Measurements from ENCODE around the gene MRPS18A. TPM values are rescaled to one million over a fixed set of nuclear protein-coding genes. Genes with fewer than 3 reads are reported as not detected.

The MRPS18A gene
- total and polyA plus RNA-seq, 2 donors (not counting 3 experiments of a cell fraction or from before 2014, with no cell fraction given) = 39.8 to 83.8 TPM

DNA sequence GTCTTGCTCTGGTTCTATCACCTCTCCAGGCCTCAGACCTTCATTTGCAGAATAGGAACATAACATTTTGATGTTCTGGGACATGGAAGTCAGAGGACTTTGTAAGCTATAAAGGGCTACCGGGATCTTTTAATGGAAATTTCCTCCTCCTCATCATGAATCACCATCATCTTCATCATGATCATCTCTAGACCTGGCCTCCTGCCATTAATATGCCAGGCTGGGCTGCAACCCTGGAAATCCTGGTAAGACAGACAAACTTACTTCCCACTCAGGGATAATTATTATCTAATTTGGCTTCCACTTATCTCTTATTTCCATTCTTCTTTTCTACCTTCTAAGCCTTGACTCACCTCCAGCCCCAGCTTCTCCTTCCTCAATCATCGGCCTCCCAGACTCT lies 41.0 kb upstream of the MRPS18A start:
- CTCF ChIA-PET = interaction anchor here (1.0 to 1.4 kb wide), 2 partner anchors 61 to 350 kb away, joined by 3 to 8 read pairs; no protein-coding TSS in a partner anchor
- Histone ChIP-seq H3K4me3 (replicated peaks in 1 of 3; ENCODE audit: insufficient read depth in 1 of 3, low read depth in 1 of 3, low read length in 3 of 3) (no peak overlapping the region), H3K27me3 (ENCODE audit: control insufficient read depth in 2 of 2, insufficient read depth in 2 of 2, low read length in 2 of 2) (no peaks in the 10 kb centered on the region), H3K27ac (ENCODE audit: insufficient read depth, low read depth, low read length) (no peak overlapping the region), H2AFZ (ENCODE audit: low read depth, low read length) (no peak overlapping the region), H3K9me1 (replicated peaks; ENCODE audit: control insufficient read depth, extremely low read depth, insufficient read depth, low read length) (no peaks in the 10 kb centered on the region), H3K9me3 (replicated peaks; ENCODE audit: control insufficient read depth, insufficient read depth, low read length) (no peaks in the 10 kb centered on the region), H3K4me2 (ENCODE audit: insufficient read depth, low read length) (no peak overlapping the region), H4K20me1 (replicated peaks; ENCODE audit: control insufficient read depth, extremely low read depth, insufficient read depth, low read length) (no peaks in the 10 kb centered on the region), H3K4me1 (ENCODE audit: control insufficient read depth, extremely low read depth, insufficient read depth, low read length) (no peaks in the 10 kb centered on the region), H3K36me3 (ENCODE audit: control insufficient read depth in 2 of 2, extremely low read depth in 1 of 2, insufficient read depth in 2 of 2, low read length in 2 of 2) (no peaks in the 10 kb centered on the region), H3K9ac (replicated peaks; ENCODE audit: extremely low read depth, insufficient read depth, low read length) (no peak overlapping the region), H3K79me2 (ENCODE audit: control insufficient read depth, insufficient read depth, low read length) (no peaks in the 10 kb centered on the region)
- POLR2A ChIA-PET = no interaction called here
- dilution Hi-C loops (cut with MboI; ENCODE audit: extremely low pct_ligation_motif_present, low sequenced_read_pairs) = no loop called here
- DNase-seq (ENCODE audit: low read depth, low spot score) (no peak), FAIRE-seq (no peak)
- intact Hi-C loops (cut with micrococcal nuclease) = no loop called here
- no peak for TF ChIP-seq POLR2AphosphoS5 (IDR thresholded peaks at IDR 0.05; ENCODE audit: insufficient read depth, low read depth, low read length)
- TF ChIP-seq, protein P1, sequence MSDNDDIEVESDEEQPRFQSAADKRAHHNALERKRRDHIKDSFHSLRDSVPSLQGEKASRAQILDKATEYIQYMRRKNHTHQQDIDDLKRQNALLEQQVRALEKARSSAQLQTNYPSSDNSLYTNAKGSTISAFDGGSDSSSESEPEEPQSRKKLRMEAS (IDR thresholded peaks at IDR 0.05; ENCODE audit: insufficient read depth, insufficient read length) = no peak
- BruUV-seq (replicated peaks) = no TSS peak

DNA sequence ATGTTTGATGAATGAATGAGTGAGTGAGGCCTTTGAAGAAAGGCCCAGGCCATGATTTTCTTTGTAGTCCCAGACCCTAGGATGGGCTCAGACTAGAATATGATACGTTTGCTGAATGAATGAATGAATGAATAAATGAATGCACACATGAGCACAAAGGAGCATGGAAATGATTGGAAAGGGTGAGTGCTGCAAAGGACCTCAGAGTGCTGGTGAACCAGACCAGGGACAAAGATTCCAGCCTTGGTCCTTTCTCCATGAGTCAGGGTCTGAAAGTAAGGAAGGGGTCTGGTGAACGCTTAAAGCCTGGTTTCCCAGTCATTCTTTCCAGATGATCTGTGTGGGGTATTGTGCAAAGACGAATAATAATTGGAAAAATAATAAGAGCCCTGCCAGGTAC lies 40.0 kb upstream of the MRPS18A start:
- Histone ChIP-seq H3K9ac (replicated peaks; ENCODE audit: extremely low read depth, insufficient read depth, low read length) (no peak overlapping the region), H3K27me3 (ENCODE audit: control insufficient read depth in 2 of 2, insufficient read depth in 2 of 2, low read length in 2 of 2) (no peaks in the 10 kb centered on the region), H3K27ac (ENCODE audit: insufficient read depth, low read depth, low read length) (no peak overlapping the region), H3K9me1 (replicated peaks; ENCODE audit: control insufficient read depth, extremely low read depth, insufficient read depth, low read length) (no peaks in the 10 kb centered on the region), H2AFZ (ENCODE audit: low read depth, low read length) (no peak overlapping the region), H3K9me3 (replicated peaks; ENCODE audit: control insufficient read depth, insufficient read depth, low read length) (no peaks in the 10 kb centered on the region), H3K36me3 (ENCODE audit: control insufficient read depth in 2 of 2, extremely low read depth in 1 of 2, insufficient read depth in 2 of 2, low read length in 2 of 2) (no peaks in the 10 kb centered on the region), H4K20me1 (replicated peaks; ENCODE audit: control insufficient read depth, extremely low read depth, insufficient read depth, low read length) (no peaks in the 10 kb centered on the region), H3K4me2 (ENCODE audit: insufficient read depth, low read length) (no peak overlapping the region), H3K79me2 (ENCODE audit: control insufficient read depth, insufficient read depth, low read length) (no peaks in the 10 kb centered on the region), H3K4me3 (replicated peaks in 1 of 3; ENCODE audit: insufficient read depth in 1 of 3, low read depth in 1 of 3, low read length in 3 of 3) (no peak overlapping the region), H3K4me1 (ENCODE audit: control insufficient read depth, extremely low read depth, insufficient read depth, low read length) (no peaks in the 10 kb centered on the region)
- FAIRE-seq (no peak), DNase-seq (ENCODE audit: low read depth, low spot score) (no peak)
- intact Hi-C loops (cut with micrococcal nuclease) (no loop called here), dilution Hi-C loops (cut with MboI; ENCODE audit: extremely low pct_ligation_motif_present, low sequenced_read_pairs) (no loop called here)
- TF ChIP-seq MYC (IDR thresholded peaks at IDR 0.05; ENCODE audit: low read depth, low read length) = no peak
- TF ChIP-seq, protein P1 (IDR thresholded peaks at IDR 0.05; ENCODE audit: insufficient read depth, insufficient read length) = no peak
- TF ChIP-seq, protein P2, sequence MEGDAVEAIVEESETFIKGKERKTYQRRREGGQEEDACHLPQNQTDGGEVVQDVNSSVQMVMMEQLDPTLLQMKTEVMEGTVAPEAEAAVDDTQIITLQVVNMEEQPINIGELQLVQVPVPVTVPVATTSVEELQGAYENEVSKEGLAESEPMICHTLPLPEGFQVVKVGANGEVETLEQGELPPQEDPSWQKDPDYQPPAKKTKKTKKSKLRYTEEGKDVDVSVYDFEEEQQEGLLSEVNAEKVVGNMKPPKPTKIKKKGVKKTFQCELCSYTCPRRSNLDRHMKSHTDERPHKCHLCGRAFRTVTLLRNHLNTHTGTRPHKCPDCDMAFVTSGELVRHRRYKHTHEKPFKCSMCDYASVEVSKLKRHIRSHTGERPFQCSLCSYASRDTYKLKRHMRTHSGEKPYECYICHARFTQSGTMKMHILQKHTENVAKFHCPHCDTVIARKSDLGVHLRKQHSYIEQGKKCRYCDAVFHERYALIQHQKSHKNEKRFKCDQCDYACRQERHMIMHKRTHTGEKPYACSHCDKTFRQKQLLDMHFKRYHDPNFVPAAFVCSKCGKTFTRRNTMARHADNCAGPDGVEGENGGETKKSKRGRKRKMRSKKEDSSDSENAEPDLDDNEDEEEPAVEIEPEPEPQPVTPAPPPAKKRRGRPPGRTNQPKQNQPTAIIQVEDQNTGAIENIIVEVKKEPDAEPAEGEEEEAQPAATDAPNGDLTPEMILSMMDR (IDR thresholded peaks at IDR 0.05; ENCODE audit: extremely low read depth in 1 of 2, insufficient read depth in 1 of 2, low read depth in 1 of 2, low read length in 2 of 2) = no peak
- no peak for TF ChIP-seq POLR2A (IDR thresholded peaks at IDR 0.05; ENCODE audit: low read depth, low read length)
- TF ChIP-seq GATA2 (IDR thresholded peaks at IDR 0.05; ENCODE audit: insufficient read depth, insufficient read length, low read depth, low read length) = no peak
- TF ChIP-seq FOS (IDR thresholded peaks at IDR 0.05; ENCODE audit: borderline replicate concordance, insufficient read depth, low read length) = no peak
- TF ChIP-seq POLR2AphosphoS5 (IDR thresholded peaks at IDR 0.05; ENCODE audit: insufficient read depth, low read depth, low read length) = no peak
- no peak for TF ChIP-seq EZH2 (IDR thresholded peaks at IDR 0.05; ENCODE audit: borderline replicate concordance, low read depth, low read length, severe bottlenecking)
- TF ChIP-seq JUN (IDR thresholded peaks at IDR 0.05; ENCODE audit: borderline replicate concordance, insufficient read depth, insufficient read length, low read depth) = no peak
- BruUV-seq (replicated peaks) = no TSS peak
- POLR2A ChIA-PET = no interaction called here
- CTCF ChIA-PET = interaction anchor here (0.9 to 1.4 kb wide), 3 partner anchors 19 to 351 kb away, joined by 3 to 8 read pairs (median 3); no protein-coding TSS in a partner anchor
